ENCODE results near the gene CCDC134. TPM values are rescaled to one million over a fixed set of nuclear protein-coding genes. Genes with fewer than 3 reads are reported as not detected.

CCDC134 gene
- 9.0 and 11.2 TPM in 2 replicates for total RNA-seq

GRCh38 chr22:41800348-41801146 is at the start of gene CCDC134:
Gene CCDC134, plus strand, starts transcription at chr22:41800679. Its CDS starts 8,212 bp downstream, at chr22:41808891.

GRCh38 chr22:41832553-41833368 is 32.3 kb downstream of the CCDC134 start, which contains the start of gene SREBF2:
Gene SREBF2, plus strand, starts transcription at chr22:41833105. Its CDS starts 166 bp downstream, at chr22:41833271.

Other genes starting within 250 kb of the CCDC134 start
- gene CSDC2, start 239.7 kb upstream of the CCDC134 start, total RNA-seq, result 1.4 and 2.7 TPM in 2 replicates
- gene PMM1, start 210.8 kb upstream of the CCDC134 start, total RNA-seq, result 34.9 and 36.0 TPM in 2 replicates
- 9.5 and 12.2 TPM in 2 replicates for gene DESI1, start 179.6 kb upstream of the CCDC134 start, total RNA-seq
- 344 and 555 TPM in 2 replicates for gene XRCC6, start 179.4 kb upstream of the CCDC134 start, total RNA-seq
- 86.2 and 88.6 TPM in 2 replicates for gene SNU13, start 111.8 kb upstream of the CCDC134 start, total RNA-seq
- gene MEI1, start 101.2 kb upstream of the CCDC134 start, total RNA-seq, result 1.5 and 2.1 TPM in 2 replicates
- 53.5 and 101 TPM in 2 replicates for gene SREBF2, start 32.4 kb downstream of the CCDC134 start, total RNA-seq
- not detected in 2 replicates for gene SHISA8, start 114.4 kb downstream of the CCDC134 start, total RNA-seq
- 0.11 and 0.12 TPM in 2 replicates for gene TNFRSF13C, start 126.1 kb downstream of the CCDC134 start, total RNA-seq
- 8.9 and 37.2 TPM in 2 replicates for gene CENPM, start 146.5 kb downstream of the CCDC134 start, total RNA-seq
- under 0.01 and 0.37 TPM in 2 replicates for gene SEPTIN3, start 168.8 kb downstream of the CCDC134 start, total RNA-seq
- 0.11 and 0.50 TPM in 2 replicates for gene WBP2NL, start 198.1 kb downstream of the CCDC134 start, total RNA-seq

All from uterine smooth muscle cell (primary cell).